Cortex of kidney (tissue), 1 donor: ENCODE measurements around the gene RAB1A.
"Not testable (repeated sequence)": the region's sequence is repeated elsewhere in the genome, so short reads cannot be mapped to it uniquely, and the experiment has no call there.

Source experiments
- DNase-seq: peaks from one replicate; lab custom pipeline; 2025; lab: John Stamatoyannopoulos, UW

Gene RAB1A

GRCh38 chr2:65136253-65136652 is 6.3 kb upstream of the RAB1A start:
- no peak for DNase-seq

- no peak for DNase-seq
Observed at GRCh38 chr2:65134158-65134557, 4.3 kb upstream of the RAB1A start.

- DNase-seq, result no peak
Observed at GRCh38 chr2:65133626-65134025, 3.7 kb upstream of the RAB1A start.

- DNase-seq, result not testable (repeated sequence)
Observed at GRCh38 chr2:65132930-65133329, 3.0 kb upstream of the RAB1A start.

- no peak for DNase-seq
Observed at GRCh38 chr2:65130664-65131175, 814 bp upstream of the RAB1A start.

- DNase-seq, result no peak
Observed at GRCh38 chr2:65129286-65129825, 550 bp downstream of the RAB1A start.

- DNase-seq, result no peak
Observed at GRCh38 chr2:65128297-65129190, 1.4 kb downstream of the RAB1A start.

- not testable (repeated sequence) for DNase-seq
Observed at GRCh38 chr2:65125457-65125856, 4.4 kb downstream of the RAB1A start.

GRCh38 chr2:65122313-65122712 is 7.6 kb downstream of the RAB1A start:
- DNase-seq, result no peak

GRCh38 chr2:65120990-65121693 is 8.8 kb downstream of the RAB1A start:
- no peak for DNase-seq

GRCh38 chr2:65116645-65117044 is 13.3 kb downstream of the RAB1A start:
- no peak for DNase-seq

- DNase-seq, result no peak
Observed at GRCh38 chr2:65114921-65115320, 15.0 kb downstream of the RAB1A start.

GRCh38 chr2:65113816-65114215 is 16.1 kb downstream of the RAB1A start:
- DNase-seq, result no peak

GRCh38 chr2:65113229-65113628 is 16.7 kb downstream of the RAB1A start:
- DNase-seq, result no peak

GRCh38 chr2:65112633-65113032 is 17.3 kb downstream of the RAB1A start:
- DNase-seq, result no peak

- no peak for DNase-seq
Observed at GRCh38 chr2:65108780-65109179, 21.1 kb downstream of the RAB1A start.

- no peak for DNase-seq
Observed at GRCh38 chr2:65107530-65107929, 22.4 kb downstream of the RAB1A start.

- DNase-seq, result no peak
Observed at GRCh38 chr2:65103013-65103715, 26.7 kb downstream of the RAB1A start.

- no peak for DNase-seq
Observed at GRCh38 chr2:65101071-65101470, 28.8 kb downstream of the RAB1A start.

- no peak for DNase-seq
Observed at GRCh38 chr2:65098741-65099140, 31.2 kb downstream of the RAB1A start.

- no peak for DNase-seq
Observed at GRCh38 chr2:65097844-65098243, 32.1 kb downstream of the RAB1A start.

- DNase-seq, result no peak
Observed at GRCh38 chr2:65096948-65097347, 33.0 kb downstream of the RAB1A start.
